ENCODE results near the gene SSNA1.

SSNA1 gene

GRCh38 chr9:137191245-137191644, 2.8 kb downstream of the SSNA1 start:
- TF ChIP-seq ZNF274 (IDR thresholded peaks at IDR 0.05; ENCODE audit: low read depth, low read length), result no peak
- no peak overlapping the region for H3K4me3 ChIP-seq (ENCODE audit: low read length)

DNA sequence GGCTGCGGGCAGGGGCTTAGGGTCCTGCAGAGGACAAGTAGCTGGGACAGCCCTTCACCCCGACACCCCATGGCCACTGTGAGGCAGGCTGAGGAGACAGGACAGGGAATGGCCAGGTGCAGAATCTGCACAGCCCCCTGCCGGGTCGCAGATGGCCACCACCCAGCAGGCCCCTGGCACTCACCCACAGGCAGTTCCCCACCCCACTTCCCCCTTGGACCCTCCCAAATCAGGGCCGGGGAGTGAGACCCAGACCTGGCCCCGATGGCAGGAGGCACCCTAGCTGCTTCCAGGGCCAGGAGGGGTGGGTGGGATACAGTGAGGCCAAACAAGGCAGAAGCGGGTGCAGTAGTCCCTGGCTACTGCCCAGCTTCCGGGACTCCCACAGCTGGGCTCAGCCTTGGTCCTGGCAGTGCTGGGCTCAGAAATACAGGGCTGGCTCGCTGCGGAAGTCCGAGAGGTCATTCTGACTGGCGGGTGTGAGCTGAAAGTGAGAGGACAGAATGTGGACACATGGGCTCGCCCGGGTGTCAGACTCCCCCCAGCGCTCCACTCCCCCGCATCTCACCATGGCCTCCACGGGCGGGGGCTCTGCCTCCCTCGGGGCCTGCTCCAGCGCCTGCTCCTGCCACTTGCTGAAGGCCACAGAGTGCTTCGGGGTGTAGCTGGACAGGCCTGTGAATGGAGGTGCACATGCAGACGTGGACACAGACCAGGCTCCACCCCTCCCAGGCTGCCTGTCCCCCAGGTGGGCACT, 3.4 kb downstream of the SSNA1 start:
- no peak overlapping the region for H3K4me3 ChIP-seq (ENCODE audit: low read length)
- no peak for TF ChIP-seq ZNF274 (IDR thresholded peaks at IDR 0.05; ENCODE audit: low read depth, low read length)

DNA sequence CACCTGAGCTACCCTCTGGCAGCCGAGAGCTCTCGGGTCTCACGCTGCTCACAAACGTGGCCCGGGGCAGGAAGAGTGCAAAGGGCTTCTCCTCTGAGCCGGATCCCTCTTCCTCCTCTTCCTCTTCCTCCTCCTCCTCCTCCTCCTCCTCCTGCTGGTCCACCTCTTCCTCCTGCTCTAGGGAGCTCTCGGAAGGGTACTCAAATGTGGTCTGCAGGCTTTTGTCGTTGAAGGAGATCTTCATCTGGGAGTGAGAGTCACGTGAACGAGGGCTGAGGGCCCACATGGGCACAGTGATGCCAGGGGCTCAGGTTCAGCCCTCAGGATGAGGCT, 3.9 kb downstream of the SSNA1 start:
- TF ChIP-seq ZNF274 (IDR thresholded peaks at IDR 0.05; ENCODE audit: low read depth, low read length), result no peak
- no peak overlapping the region for H3K4me3 ChIP-seq (ENCODE audit: low read length)

DNA sequence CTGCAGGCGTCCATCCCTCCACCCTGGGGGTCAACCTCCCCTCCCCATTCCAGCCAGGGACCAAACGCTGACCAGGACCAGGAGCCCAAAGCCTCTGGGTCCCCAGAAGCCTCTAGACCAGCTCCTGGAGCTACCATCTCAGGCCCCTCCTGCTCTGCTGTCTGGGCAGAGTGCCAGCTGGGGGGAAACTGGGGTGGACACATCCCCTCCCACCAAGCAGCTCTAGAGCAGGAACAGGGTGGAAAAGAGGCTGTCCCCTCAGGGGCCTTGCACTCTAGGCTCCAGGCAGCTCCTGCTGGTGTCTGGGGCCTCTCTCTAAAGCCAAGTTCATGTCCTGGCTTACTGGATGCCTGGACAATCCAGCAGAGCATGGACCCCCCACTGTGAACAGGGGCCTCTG, 4.4 kb downstream of the SSNA1 start:
- no peak for TF ChIP-seq ZNF274 (IDR thresholded peaks at IDR 0.05; ENCODE audit: low read depth, low read length)
- H3K4me3 ChIP-seq (ENCODE audit: low read length), result no peak overlapping the region

GRCh38 chr9:137193771-137194170, 5.3 kb downstream of the SSNA1 start:
- no peak for TF ChIP-seq ZNF274 (IDR thresholded peaks at IDR 0.05; ENCODE audit: low read depth, low read length)
- H3K4me3 ChIP-seq (ENCODE audit: low read length), result no peak overlapping the region

DNA sequence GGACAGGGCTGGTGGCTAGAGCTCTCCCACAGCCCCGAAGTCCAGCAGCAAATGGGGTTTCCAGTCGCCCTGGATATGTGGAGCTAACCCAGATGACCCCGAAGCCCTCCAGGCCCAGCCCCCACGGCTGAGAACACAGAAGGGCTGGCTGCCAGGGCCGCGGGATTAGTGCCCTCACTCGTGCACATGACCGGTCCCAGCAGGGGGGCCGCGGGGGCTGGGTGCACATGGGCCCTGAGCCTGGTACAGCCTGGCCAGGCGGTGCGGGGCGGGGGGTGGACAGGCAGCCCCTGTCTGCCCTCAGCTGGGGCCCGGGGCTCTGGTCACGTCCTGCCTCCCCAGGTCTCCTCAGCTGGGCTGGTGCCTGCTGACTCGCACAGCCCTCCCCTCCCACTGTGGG, 5.9 kb downstream of the SSNA1 start:
- no peak for TF ChIP-seq ZNF274 (IDR thresholded peaks at IDR 0.05; ENCODE audit: low read depth, low read length)
- H3K4me3 ChIP-seq (ENCODE audit: low read length), result no peak overlapping the region

GRCh38 chr9:137194909-137195308, 6.4 kb downstream of the SSNA1 start:
- no peak for TF ChIP-seq ZNF274 (IDR thresholded peaks at IDR 0.05; ENCODE audit: low read depth, low read length)
- no peak overlapping the region for H3K4me3 ChIP-seq (ENCODE audit: low read length)

DNA sequence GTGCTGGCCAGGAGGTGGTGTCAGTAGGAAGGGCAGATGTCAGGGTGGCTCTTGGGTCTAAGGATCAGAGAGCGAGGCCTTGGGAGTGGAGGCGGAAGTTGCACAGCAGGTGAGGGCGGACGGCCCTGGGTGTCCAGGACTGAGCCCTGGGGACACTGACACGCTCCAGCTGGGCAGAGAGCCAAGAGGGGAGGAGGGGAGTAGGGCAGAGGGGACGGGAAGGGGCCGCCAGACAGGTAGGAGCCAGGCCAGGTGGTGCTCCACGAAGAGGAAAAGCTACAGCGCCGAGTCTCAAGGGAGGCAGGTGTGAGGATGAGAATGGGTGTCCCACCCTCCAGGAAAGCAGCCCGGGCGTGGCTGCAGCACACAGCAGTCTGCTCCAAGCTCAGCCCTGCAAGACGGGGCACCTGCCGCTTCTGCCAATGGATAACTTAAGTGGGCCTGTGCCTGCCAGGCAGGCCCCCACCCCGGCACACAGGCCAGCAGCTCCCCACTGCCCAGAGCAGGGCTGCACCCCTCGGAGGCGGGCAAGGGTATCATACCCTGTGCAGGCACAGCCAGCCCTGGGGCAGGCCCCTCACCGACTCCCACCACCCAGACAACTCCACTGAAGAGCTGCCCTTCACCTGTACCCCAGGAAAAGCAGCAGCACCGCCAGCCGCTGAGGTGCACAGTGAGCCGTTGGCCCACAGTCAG, 7.2 kb downstream of the SSNA1 start:
- no peak overlapping the region for H3K4me3 ChIP-seq (ENCODE audit: low read length)
- no peak for TF ChIP-seq ZNF274 (IDR thresholded peaks at IDR 0.05; ENCODE audit: low read depth, low read length)

- no peak overlapping the region for H3K4me3 ChIP-seq (ENCODE audit: low read length)
- no peak for TF ChIP-seq ZNF274 (IDR thresholded peaks at IDR 0.05; ENCODE audit: low read depth, low read length)
Measured at GRCh38 chr9:137198051-137198901, 9.8 kb downstream of the SSNA1 start.

DNA sequence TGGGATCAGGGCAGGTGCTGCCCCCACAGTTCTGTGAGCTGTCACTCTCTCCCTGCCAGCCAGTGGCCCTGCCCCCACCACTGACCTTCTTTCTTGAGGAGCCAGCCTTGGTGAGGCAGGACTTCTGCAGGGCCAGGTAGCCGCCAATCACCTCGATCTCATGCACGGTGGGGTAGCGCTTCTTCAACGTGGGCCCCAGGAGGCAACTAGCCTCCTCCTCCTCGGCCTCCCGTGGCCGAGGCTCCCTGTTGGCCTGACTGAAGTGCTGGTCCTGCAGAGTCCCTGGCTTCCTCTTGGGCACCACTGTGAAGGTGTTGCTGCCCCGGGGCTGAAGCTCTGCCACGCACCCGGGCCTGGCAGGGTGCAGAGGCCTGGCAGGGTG, 10.4 kb downstream of the SSNA1 start:
- TF ChIP-seq ZNF274 (IDR thresholded peaks at IDR 0.05; ENCODE audit: low read depth, low read length), result no peak
- no peak overlapping the region for H3K4me3 ChIP-seq (ENCODE audit: low read length)

DNA sequence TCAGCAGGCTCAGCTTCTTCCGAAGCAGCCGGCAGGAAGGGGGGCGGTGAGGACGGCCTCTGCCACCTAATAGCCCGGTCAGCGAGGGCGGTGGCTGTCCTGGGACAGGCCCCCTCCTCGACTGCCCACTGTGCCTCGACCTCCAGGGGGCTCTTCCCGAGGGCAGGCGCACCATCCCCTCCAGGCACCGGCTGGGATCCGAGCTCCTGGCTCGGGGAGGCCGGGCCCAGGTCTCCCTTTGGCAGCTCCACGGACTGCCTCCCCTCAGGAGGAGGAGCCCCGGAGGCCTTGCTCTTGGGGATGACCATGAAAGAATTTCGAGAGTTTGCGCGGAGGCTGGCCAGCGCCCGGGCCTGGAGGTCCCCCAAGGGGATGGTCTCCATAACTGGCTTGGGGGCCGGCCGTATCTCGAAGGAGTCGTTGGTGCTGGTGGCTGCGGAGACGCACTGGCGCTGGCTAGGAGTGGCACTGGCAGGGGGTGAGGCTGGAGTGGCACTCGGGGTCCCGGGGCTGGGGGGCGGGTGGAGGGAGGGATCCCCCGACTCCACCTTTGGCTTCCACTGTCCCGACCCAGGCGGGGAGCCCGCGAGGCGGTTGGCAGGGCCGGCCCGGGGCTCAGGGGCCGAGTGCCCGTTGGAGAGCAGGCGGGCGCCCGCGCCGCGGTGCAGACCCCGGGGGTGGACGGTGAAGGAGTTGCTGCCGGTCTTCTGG, 11.1 kb downstream of the SSNA1 start:
- TF ChIP-seq ZNF274 (IDR thresholded peaks at IDR 0.05; ENCODE audit: low read depth, low read length), result no peak
- H3K4me3 ChIP-seq (ENCODE audit: low read length), result peak overlapping the region; percentile 35; the same call in 1 of the 2 replicates

GRCh38 chr9:137200311-137201204, 12.1 kb downstream of the SSNA1 start, which contains the start of gene TPRN:
TSS of gene TPRN (minus strand) at chr9:137200741. CDS start at chr9:137200711, 30 bp downstream.
- peak within 1 kb of the TSS; percentile 70 for H3K4me3 ChIP-seq (ENCODE audit: low read length)
- no peak for TF ChIP-seq ZNF274 (IDR thresholded peaks at IDR 0.05; ENCODE audit: low read depth, low read length)
